Lung microvascular endothelial cell (primary cell): Measurements from ENCODE around the gene KCND3. TPM values are rescaled to one million over a fixed set of nuclear protein-coding genes. Genes with fewer than 3 reads are reported as not detected.

Experiments
- DNase-seq, 2 donors: peaks; one replicate each; pipeline versions ENCODE4 v3.0.0 to v3.0.0-alpha.2; 2010; ENCODE audit warnings: low read depth in 2 of 2
- total RNA-seq: library from RNA; depleted of rRNA; stranded (reverse); fragments of >200 nt; gene quantifications from 2 replicates; pipeline ENCODE4 v1.2.1, GENCODE V29; 2014

KCND3 gene
- total RNA-seq, 1 donor from 2014 or later = 0.20 TPM

GRCh38 chr1:111988743-111989453, 570 bp downstream of the KCND3 start:
- DNase-seq = peak in 1 of 2 donors; percentile 10

- DNase-seq = no peak
These were observed 1.1 kb downstream of the KCND3 start for GRCh38 chr1:111988377-111988742.

GRCh38 chr1:111987502-111987901, 2.0 kb downstream of the KCND3 start:
- DNase-seq = no peak

GRCh38 chr1:111983500-111983899, 6.0 kb downstream of the KCND3 start:
- DNase-seq = no peak

- DNase-seq = no peak
These were observed 7.0 kb downstream of the KCND3 start for GRCh38 chr1:111982428-111982827.

- no peak for DNase-seq
These were observed 7.6 kb downstream of the KCND3 start for GRCh38 chr1:111981871-111982270.

- DNase-seq = no peak
These were observed 8.4 kb downstream of the KCND3 start for GRCh38 chr1:111981090-111981489.

GRCh38 chr1:111980686-111981085, 8.8 kb downstream of the KCND3 start:
- no peak for DNase-seq

- DNase-seq = no peak
These were observed 10.8 kb downstream of the KCND3 start for GRCh38 chr1:111978695-111979094.

GRCh38 chr1:111977378-111977777, 12.1 kb downstream of the KCND3 start:
- no peak for DNase-seq

- DNase-seq = no peak
These were observed 12.6 kb downstream of the KCND3 start for GRCh38 chr1:111976842-111977241.

GRCh38 chr1:111976332-111976731, 13.1 kb downstream of the KCND3 start:
- DNase-seq = no peak

- DNase-seq = no peak
These were observed 16.2 kb downstream of the KCND3 start for GRCh38 chr1:111973150-111973790.

- no peak for DNase-seq
These were observed 18.1 kb downstream of the KCND3 start for GRCh38 chr1:111971396-111971795.

GRCh38 chr1:111968511-111968910, 21.0 kb downstream of the KCND3 start:
- DNase-seq = no peak

- DNase-seq = no peak
These were observed 21.6 kb downstream of the KCND3 start for GRCh38 chr1:111967886-111968285.

GRCh38 chr1:111967067-111967690, 22.3 kb downstream of the KCND3 start:
- no peak for DNase-seq

- no peak for DNase-seq
These were observed 23.6 kb downstream of the KCND3 start for GRCh38 chr1:111965781-111966443.

GRCh38 chr1:111963985-111964738, 25.3 kb downstream of the KCND3 start:
- DNase-seq = no peak

GRCh38 chr1:111961773-111962565, 27.5 kb downstream of the KCND3 start:
- no peak for DNase-seq

- peak in 1 of 2 donors; percentile 5 for DNase-seq
These were observed 28.5 kb downstream of the KCND3 start for GRCh38 chr1:111961016-111961415.
